GM12892 (cell line): ENCODE data around the gene NEDD4L.

Source experiments
- POLR2A ChIP-seq: IDR thresholded peaks from 2 replicates; pipeline ENCODE4 v1.6.1; 2011; ENCODE audit warnings: low read depth, low read length, control low read depth
- POLR2AphosphoS5 ChIP-seq: IDR thresholded peaks from 2 replicates; pipeline ENCODE4 v1.6.1; 2011; ENCODE audit warnings: low read depth, low read length, control low read depth
- TAF1 ChIP-seq: IDR thresholded peaks from 2 replicates; pipeline ENCODE4 v1.6.1; 2011; ENCODE audit warnings: low read depth, mild to moderate bottlenecking, control low read depth, low read length, borderline replicate concordance

DNA sequence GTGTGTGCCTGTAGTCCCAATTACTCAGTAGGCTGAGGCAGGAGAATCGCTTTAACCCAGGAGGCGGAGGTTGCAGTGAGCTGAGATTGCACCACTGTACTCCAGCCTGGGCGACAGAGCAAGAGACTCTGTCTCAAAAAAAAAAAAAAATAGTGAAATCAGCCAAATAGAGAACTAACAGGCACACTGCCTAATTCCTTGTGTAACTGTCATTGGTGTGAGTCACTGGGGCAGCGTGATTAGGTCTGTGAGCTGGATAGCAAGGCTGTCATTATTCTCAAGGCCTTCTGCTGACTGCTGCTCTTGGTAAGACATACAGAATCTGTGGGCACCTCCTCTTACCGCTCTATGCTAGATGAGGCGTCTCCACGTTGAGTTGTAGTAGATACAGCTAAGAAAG is 270.3 kb downstream of the NEDD4L start:
- TF ChIP-seq TAF1 (no peak), POLR2AphosphoS5 (no peak), POLR2A (no peak)
